Activated CD4-positive, CD25-positive, alpha-beta regulatory T cell treated with anti-CD3 and anti-CD28 coated beads, Interleukin-2, amount 50 U/mL, for 24 hours (primary cell): Measurements from ENCODE around the gene ETFDH.
"Not testable (repeated sequence)": the region's sequence is repeated elsewhere in the genome, so short reads cannot be mapped to it uniquely, and the experiment has no call there.

Source experiments
- ATAC-seq, 2 donors: fragments of 150-1000 bp; cut with Tn5 transposase; one replicate each; pipeline ENCODE4 v1.10.0; 2021; ENCODE audit warnings: mild to moderate bottlenecking in 1 of 2, moderate library complexity in 1 of 2

The ETFDH gene

DNA sequence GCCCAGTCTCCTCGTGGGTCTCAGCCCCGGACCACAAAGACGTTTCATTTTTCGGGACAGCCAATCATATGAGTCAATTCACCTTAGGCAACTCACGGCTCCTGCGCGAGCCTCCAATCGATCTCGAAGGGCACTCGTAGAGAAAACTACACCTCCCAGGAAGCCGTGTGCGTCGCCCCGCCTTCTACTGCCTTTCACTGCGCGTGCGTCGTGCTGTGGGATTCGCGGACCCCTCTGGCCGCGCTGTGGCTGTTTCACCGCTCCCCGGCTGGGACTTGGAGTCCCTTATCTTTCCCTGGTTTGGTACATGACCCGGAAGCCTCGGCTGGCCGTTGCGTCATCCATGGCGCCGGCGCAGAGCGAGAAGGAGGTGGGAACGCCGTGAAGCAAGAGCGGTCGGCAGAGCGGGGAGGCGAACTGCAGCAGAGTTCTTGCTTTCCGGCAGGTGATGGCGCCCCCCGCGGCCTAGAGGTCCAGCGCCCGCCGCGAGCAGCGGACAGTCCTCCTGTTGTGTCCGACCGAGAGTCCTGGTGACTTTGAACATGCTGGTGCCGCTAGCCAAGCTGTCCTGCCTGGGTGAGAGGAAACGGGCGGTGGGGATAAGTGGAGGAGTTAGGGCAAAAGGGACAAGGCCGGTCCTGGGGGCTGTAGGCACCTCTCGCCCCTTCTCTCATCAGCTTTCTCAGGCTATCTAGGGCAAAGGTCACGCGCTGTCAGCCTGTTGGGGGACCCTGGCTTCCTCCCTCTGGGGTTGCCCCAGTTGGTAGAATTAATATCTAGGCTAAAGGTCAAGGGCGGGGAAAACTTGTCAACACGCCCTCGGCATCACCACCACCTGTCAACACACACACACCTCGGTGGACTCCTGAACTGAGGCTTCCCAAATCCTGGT, at the start of gene ETFDH:
Gene ETFDH, plus strand, starts transcription at position 382 of the 892 bp plus-strand sequence. Its CDS starts 161 bp downstream, at position 543.
- peak; percentile 90 to 92 for ATAC-seq

DNA sequence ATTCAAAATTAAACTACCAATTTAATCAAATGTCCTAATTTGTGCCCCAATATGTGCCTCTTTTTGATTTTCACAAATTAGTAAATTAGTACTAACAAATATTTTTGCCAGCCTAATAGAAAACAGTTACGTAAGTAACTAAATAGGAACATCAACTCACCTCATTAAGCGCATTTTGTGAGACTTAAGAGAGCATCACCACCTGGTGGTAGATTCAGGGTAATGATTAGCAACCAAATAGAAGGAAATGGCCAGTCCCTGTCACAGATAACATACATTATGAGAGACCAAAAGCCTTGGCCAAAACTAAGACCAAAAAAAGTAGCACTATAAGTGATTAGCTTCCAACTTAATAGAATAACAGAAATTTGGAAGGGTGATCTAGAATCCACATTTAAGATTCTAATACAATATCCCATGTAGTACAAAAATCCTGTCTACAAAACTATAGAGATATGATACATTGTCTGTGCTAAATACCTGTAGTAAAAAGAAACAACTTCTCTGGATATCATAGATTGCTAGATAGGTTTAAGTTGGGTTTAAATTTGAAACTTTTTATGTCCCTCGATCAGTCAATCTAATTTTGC, 47.1 kb upstream of the ETFDH start:
- no peak for ATAC-seq

DNA sequence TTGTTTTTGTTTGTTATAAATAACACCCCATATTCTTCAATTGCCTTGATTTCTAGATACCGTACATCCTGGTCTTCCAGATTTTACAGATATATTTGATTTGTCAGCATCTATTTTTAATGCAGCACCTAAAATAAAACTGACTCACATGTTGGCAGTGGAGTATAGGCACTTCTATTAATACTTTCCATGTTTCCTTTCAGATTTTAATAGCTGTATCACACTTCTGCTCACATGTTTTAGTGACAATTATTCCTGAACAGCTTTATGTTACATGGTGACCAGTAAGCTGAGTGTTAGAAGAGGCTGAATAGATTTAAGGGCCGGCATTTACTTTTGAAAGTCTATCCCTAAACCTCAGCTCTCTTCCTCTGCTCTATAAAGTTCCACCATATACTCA, 46.6 kb upstream of the ETFDH start:
- ATAC-seq, result no peak

- no peak for ATAC-seq
Observed at GRCh38 chr4:158630893-158631292, 41.2 kb upstream of the ETFDH start.

DNA sequence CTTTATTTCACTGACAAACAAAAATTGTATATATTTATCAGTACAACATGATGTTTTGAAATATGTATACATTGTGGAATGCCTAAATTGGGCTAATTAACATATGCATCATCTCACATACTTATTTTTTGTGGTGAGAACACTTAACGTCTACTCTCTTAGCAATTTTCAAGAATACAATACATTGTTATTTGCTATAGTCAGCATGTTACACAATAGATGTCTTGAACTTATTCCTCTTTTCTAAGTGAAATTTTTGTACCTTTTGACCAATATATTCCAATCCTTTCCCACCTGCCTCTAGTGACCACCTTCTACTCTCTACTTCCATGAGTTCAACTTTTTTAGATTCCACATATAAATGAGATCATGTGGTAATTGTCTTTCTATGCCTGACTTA, 35.5 kb upstream of the ETFDH start:
- no peak for ATAC-seq

DNA sequence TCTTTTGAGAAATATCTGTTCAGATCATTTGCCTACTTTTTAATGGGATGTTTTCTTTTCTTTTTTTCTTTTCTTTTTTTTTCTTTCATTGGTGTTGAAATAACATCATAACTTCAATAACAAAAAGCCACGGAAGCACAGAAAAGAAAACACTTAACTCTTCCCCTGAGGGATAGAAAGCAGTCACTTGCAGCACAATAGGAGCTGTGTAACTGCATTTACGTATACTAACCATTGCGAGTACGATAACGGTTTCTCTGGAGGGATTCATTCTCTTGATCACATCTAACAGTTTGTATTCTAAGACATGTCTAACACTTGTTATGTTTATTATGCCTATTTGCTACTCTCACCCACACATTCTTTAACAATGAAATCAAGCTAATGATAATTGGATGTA, 27.7 kb upstream of the ETFDH start:
- no peak for ATAC-seq

DNA sequence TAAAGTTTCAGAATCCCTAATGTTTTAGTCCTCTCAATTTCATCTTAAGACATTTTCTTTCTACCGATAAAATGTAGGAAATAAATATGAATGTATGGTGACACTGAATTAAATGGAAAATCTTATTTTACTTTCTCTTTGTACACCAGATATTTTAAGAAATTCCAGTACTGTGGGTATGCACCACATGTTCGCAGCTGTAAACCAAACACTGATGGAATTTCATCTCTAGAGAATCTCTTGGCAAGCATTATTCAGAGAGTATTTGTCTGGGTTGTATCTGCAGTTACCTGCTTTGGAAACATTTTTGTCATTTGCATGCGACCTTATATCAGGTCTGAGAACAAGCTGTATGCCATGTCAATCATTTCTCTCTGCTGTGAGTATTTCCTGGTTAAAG, 27.3 kb upstream of the ETFDH start:
- ATAC-seq, result no peak

DNA sequence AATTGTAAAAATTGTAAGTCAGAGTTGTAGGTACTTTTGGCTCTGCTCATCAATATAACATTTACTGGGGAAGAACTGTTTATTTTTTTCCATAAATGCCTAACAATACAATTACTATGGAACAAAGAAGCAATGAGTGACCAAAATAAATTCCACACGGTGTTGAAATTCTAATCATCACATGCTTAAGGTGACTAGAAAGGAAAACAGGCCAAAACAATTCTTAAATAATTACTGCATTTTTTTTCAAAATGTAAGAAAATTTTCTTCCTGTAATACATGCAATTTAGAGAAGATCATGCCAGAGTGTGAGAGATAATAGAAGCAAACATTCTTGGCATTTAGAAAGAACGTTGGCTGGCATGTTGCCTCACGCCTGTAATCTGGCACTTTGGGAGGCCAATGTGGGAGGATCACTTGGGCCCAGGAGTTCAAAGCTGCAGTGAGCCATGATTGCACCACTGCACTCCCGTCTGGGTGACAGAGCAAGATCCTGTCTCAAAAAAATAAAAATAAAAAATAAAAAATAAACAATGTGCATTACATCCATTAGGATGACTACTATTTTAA, 22.9 kb upstream of the ETFDH start:
- ATAC-seq, result no peak

GRCh38 chr4:158652920-158653319, 19.2 kb upstream of the ETFDH start:
- no peak for ATAC-seq

DNA sequence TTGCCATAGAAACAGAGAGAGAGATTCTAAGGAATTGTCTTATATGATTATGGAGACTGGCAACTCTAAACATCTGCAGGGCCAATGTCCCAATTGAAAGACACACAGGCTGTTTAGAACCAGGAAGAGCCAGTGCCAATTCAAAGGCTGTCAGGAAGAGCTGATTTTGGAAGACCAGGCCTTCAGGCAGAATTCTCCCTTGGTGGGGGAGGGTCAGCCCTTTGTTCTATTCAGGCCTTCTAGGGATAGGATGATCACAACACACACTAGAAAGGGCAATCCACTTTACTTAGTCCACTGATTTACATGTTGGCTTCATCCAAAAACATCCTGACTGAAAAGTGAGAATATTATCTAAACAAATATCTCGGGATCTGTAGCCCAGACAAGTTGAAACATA, 15.7 kb upstream of the ETFDH start:
- ATAC-seq, result no peak

DNA sequence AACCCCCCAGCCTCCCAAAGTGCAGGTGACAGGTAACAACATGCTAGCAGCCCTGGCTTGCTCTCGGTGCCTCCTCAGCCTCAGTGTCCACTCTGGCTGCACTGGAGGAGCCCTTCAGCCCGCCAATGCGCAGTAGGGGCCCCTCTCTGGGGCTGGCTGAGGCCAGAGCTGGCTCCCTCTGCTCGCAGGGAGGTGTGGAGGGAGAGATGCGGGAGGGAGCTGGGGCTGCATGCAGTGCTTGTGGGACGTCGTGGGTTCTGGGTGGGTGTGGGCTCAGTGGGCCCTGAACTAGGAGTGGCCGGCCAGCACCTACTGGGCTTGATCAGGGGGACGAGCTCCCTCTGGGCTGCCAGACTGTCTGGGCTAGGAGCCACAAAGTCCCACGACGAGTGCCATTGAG, 14.8 kb upstream of the ETFDH start:
- ATAC-seq, result no peak

DNA sequence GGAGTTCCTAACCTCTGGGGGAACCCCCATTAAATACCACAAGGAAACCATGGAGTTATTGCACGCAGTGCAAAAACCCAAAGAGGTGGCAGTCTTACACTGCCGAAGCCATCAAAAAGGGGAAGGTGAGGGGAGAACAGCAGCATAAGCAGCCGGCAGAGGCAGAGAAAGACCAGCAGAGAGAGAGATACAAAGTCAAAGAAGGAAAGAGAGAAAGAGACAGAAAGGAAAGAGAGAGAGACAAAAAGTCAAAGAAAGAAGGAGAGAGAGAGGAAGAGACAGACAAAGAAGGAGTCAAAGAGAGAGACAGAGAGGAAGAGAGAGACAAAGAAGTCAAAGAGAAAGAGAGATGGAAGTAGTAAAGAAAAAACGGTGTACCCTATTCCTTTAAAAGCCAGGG, 8.8 kb upstream of the ETFDH start:
- ATAC-seq, result not testable (repeated sequence)

GRCh38 chr4:158663707-158664625, 8.1 kb upstream of the ETFDH start:
- not testable (repeated sequence) for ATAC-seq

DNA sequence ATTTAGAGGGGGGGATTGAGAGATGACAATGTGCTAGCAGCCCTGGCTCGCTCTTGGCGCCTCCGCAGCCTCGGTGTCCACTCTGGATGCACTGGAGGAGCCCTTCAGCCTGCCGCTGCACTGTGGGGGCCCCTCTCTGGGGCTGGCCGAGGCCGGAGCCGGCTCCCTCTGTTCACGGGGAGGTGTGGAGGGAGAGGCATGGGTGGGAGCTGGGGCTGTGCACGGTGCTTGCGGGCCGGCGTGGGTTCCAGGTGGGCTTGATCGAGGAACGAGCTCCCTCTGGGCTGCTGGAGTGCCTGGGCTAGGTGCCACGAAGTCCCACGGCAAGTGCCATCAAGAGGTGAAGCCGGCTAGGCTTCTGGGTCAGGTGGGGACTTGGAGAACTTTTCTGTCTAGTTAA, 7.3 kb upstream of the ETFDH start:
- ATAC-seq, result no peak

DNA sequence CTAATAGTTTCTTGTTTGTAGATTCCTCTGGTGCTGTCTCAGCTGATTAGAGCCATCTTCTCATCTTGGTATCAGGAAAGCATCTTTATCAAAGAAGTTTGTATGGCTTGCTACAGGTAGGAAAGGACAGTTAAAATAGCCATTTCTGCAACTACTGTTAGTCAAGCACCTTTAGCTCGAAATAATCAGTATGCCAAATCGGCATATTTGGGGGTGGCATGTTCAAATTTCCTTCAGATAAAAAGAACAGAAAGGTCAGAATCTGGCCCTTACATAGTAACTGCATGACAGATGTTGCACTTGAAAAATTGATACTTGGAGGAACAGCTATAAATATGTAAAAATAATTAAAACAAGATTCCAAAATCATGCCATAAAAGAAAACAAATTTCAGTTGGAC, 5.2 kb upstream of the ETFDH start:
- no peak for ATAC-seq

DNA sequence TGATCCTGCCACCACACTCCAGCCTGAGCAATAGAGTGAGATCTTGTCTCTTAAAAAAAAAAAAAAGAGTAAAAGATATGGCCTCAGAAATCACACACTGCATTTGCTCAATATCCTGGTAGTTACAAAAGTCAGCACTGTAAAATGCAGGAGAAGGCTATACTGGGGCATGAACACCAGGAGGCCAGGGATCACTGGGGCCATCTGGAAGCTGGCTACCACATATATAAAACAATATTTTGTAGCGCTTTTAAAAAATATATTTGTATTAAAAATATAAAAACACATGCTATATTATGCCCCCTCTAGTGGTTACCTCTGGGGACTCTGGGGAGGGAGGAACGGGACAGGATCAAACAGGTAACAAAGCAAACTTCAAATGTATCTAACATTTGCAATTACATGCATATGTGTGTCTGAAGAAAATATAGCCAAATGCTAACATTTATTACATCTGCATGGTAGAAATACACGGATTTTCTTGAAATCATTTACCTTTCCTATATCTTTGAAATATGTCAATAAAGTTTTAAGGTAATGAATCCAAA, 4.4 kb upstream of the ETFDH start:
- ATAC-seq, result no peak

DNA sequence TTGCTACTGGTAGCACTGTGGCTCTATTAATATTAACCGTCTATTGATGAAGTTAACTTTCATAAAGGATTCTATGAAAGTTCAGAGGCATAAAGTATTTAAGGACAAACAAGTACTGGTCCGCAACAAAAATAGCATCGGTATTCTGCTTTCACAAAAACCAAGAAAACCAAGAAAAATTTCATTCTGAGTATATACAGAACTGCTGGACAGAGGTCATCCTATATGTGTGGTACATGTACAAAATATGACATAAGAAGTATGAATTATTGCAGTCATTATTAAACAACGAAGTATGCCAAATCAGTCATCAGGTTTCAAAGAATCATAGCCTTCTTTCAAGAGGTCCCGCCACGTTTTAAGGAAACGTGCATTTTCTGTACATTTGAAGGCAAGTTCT, 2.8 kb upstream of the ETFDH start:
- no peak for ATAC-seq

DNA sequence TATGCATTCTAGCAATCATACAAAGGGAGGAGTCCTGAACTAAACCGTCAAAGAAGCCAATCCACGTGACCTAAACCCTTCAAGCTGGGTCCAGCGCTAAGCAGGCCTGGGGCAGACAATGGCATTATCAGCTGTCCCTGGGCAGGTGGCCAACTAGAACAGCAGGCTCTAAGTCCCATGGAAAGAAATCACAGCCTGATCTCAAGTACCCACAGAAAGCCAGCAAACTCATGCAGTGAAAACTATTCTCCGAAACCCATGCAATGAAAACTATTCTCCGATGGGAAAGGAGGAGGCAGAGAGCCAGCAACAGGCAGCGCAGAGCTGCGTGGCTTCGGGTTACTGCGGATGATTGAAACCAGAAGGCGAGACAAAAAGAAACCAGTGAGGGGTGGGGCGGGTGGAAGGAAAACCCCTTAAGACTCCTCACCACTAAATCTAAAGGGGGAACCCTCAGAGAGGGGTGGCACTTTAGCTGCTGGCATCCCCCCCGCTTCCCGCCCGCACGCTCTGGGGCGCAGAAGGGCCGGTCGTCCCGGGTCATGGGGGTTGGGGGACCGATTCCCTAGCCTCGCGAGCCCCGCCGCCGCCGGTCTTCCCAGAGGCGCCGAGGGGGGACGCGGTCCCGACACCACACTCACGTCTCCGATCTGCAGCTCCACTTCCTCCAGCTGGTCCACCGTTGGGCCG, 976 bp upstream of the ETFDH start:
- peak; percentile 9 to 27 for ATAC-seq

DNA sequence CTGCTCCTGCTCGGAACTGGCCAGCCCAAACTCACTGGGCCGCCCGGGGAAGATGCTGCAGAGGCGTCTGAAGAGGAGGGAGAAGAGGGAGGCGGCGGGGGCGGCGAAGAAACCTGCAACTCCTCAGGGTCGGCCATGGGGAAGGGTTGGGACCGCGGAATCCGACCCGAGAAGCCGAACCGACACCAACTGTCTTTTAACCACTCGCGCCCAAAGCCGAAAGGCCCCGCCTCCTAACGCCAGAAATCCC, 506 bp upstream of the ETFDH start, which contains the start of gene C4orf46:
Gene C4orf46, minus strand, starts transcription at position 223 of the 250 bp plus-strand sequence. Its CDS starts 86 bp downstream, at position 137.
- ATAC-seq, result no peak

DNA sequence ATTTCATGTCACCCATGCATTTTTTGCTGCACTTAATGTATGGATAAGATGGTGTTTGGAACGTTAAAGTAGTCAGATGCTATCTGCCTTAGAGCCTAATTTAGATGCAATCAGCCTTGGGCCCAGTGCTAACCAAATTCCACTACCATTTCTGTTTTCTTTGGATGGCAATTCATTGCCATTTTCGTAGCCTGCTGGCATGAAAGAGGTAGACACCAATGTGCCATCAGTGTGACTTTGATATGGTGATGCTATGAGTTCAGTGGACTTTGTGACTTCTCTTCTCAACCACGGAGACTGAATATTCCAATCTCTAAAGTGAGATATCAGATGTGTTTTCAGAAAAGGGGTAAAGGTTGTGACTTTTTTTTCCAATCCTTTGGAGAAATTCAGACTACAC, 1.5 kb downstream of the ETFDH start:
- no peak for ATAC-seq

GRCh38 chr4:158676076-158676475, 4.0 kb downstream of the ETFDH start:
- no peak for ATAC-seq

GRCh38 chr4:158678767-158679166, 6.7 kb downstream of the ETFDH start:
- no peak for ATAC-seq
